Stimulated activated CD8-positive, alpha-beta memory T cell treated with anti-CD3 and anti-CD28 coated beads, Interleukin-15, amount 100 ng/mL, for 24 hours (primary cell): ENCODE data around the gene MYF5.
"Not testable (repeated sequence)": the region's sequence is repeated elsewhere in the genome, so short reads cannot be mapped to it uniquely, and the experiment has no call there.

Experiments used
- DNase-seq: peaks from one replicate; pipeline ENCODE4 v3.0.0-alpha.2; 2020; ENCODE audit warnings: low read depth

MYF5 gene

GRCh38 chr12:80716696-80717469 is at the start of gene MYF5:
MYF5 (plus strand) TSS chr12:80716912; CDS start chr12:80717064, 152 bp downstream.
- DNase-seq, result no peak

GRCh38 chr12:80670214-80670613 is 46.5 kb upstream of the MYF5 start:
- DNase-seq, result no peak

GRCh38 chr12:80676042-80676636 is 40.6 kb upstream of the MYF5 start:
- not testable (repeated sequence) for DNase-seq

- no peak for DNase-seq
Observed at GRCh38 chr12:80676856-80677255, 39.9 kb upstream of the MYF5 start.

GRCh38 chr12:80677994-80678393 is 38.7 kb upstream of the MYF5 start:
- DNase-seq, result no peak

- DNase-seq, result no peak
Observed at GRCh38 chr12:80679346-80680131, 37.2 kb upstream of the MYF5 start.

GRCh38 chr12:80681287-80681686 is 35.4 kb upstream of the MYF5 start:
- DNase-seq, result no peak

GRCh38 chr12:80681786-80682185 is 34.9 kb upstream of the MYF5 start:
- no peak for DNase-seq

- no peak for DNase-seq
Observed at GRCh38 chr12:80684077-80684495, 32.6 kb upstream of the MYF5 start.

GRCh38 chr12:80690090-80690489 is 26.6 kb upstream of the MYF5 start:
- no peak for DNase-seq

- DNase-seq, result no peak
Observed at GRCh38 chr12:80690513-80690912, 26.2 kb upstream of the MYF5 start.

- DNase-seq, result no peak
Observed at GRCh38 chr12:80692114-80692513, 24.6 kb upstream of the MYF5 start.

GRCh38 chr12:80697270-80697887 is 19.3 kb upstream of the MYF5 start:
- DNase-seq, result no peak

- no peak for DNase-seq
Observed at GRCh38 chr12:80698256-80698655, 18.5 kb upstream of the MYF5 start.

- no peak for DNase-seq
Observed at GRCh38 chr12:80698847-80699542, 17.7 kb upstream of the MYF5 start.

- no peak for DNase-seq
Observed at GRCh38 chr12:80700327-80700726, 16.4 kb upstream of the MYF5 start.

- DNase-seq, result no peak
Observed at GRCh38 chr12:80701388-80701787, 15.3 kb upstream of the MYF5 start.

GRCh38 chr12:80702889-80703805 is 13.6 kb upstream of the MYF5 start:
- DNase-seq, result no peak

GRCh38 chr12:80704420-80704819 is 12.3 kb upstream of the MYF5 start:
- no peak for DNase-seq

GRCh38 chr12:80707126-80707829 is 9.4 kb upstream of the MYF5 start, which contains the start of gene MYF6:
MYF6 (plus strand) TSS chr12:80707634; CDS start chr12:80707720, 86 bp downstream.
- DNase-seq, result no peak
